ENCODE data around the gene PILRA. TPM values are rescaled to one million over a fixed set of nuclear protein-coding genes. Genes with fewer than 3 reads are reported as not detected.
A peak's percentile ranks its signal among the peaks of the same experiment; 100 is the strongest.

The PILRA gene
- total and polyA plus RNA-seq, 2 of the 13 experiments (the other 11 are each of a cell fraction or from before 2014, with no cell fraction given), result 0.13 to 1.3 TPM

DNA sequence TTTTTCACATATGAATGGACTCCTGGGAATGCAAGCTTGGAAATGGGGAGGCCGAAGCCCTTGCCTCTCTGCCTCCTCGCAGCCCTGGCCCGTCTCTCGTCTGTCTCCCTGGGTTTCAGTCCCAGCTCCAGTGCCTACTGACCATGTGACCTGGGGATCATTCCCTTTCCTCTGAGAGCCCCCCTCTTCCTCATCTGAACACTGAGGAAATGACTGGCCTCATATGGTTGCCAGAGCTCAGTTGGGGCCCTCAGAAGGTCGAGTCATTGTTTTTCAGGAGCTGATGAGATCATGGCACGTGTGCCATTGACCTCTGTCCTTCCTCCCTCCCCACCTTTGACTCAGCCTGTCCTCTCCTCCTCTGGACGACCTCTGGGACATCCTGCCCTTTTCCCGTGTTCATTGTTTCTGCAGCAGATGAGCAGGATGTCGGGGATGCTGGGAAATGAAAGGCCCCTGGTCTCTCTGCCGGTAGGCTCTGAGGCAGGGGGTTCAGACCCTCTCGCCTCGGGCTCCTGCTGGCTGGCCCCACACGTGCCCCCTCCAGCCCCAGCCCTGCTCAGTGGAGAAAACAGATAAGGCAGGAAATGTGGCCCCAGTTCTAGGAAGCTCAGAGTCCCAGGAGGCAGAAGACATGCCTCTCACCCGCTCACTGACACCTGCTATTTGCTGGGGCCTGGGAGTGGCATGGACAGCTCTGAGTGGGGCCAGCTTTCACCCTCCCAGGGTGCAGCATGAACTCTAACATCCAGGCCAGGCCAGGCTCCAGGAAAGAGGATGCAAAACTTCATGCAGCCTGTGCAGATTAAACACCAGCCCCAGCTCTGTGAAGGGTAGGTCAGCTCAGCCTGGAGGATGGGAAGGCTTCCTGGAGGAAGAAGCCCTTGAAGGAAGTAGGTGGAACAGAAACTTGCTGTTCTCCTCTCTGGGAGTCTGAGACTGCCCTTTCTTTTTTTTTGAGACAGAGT lies 71.3 kb downstream of the PILRA start (continued):
- no peak for TF ChIP-seq NPAS2 (CRISPR knock-in tag; IDR thresholded peaks at IDR 0.05; ENCODE audit: borderline replicate concordance)
- TF ChIP-seq PHF21A (CRISPR knock-in tag; IDR thresholded peaks at IDR 0.05), result peak; percentile 92
- TF ChIP-seq NFKB2 (CRISPR knock-in tag; IDR thresholded peaks at IDR 0.05; ENCODE audit: borderline replicate concordance), result peak; percentile 55; the same call in 1 of the 2 replicates
- no peak for TF ChIP-seq MXD4 (CRISPR knock-in tag; IDR thresholded peaks at IDR 0.05)
- TF ChIP-seq, protein P1, sequence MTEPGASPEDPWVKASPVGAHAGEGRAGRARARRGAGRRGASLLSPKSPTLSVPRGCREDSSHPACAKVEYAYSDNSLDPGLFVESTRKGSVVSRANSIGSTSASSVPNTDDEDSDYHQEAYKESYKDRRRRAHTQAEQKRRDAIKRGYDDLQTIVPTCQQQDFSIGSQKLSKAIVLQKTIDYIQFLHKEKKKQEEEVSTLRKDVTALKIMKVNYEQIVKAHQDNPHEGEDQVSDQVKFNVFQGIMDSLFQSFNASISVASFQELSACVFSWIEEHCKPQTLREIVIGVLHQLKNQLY (CRISPR knock-in tag; IDR thresholded peaks at IDR 0.05), result peak; percentile 97
- no peak for TF ChIP-seq ZNF7 (CRISPR knock-in tag; IDR thresholded peaks at IDR 0.05)
- TF ChIP-seq, protein P2, sequence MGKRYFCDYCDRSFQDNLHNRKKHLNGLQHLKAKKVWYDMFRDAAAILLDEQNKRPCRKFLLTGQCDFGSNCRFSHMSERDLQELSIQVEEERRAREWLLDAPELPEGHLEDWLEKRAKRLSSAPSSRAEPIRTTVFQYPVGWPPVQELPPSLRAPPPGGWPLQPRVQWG (CRISPR knock-in tag; IDR thresholded peaks at IDR 0.05; ENCODE audit: borderline replicate concordance, low read depth), result no peak
- TF ChIP-seq, protein P3, sequence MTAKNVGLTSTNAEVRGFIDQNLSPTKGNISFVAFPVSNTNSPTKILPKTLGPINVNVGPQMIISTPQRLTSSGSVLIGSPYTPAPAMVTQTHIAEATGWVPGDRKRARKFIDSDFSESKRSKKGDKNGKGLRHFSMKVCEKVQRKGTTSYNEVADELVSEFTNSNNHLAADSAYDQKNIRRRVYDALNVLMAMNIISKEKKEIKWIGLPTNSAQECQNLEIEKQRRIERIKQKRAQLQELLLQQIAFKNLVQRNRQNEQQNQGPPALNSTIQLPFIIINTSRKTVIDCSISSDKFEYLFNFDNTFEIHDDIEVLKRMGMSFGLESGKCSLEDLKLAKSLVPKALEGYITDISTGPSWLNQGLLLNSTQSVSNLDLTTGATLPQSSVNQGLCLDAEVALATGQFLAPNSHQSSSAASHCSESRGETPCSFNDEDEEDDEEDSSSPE (CRISPR knock-in tag; IDR thresholded peaks at IDR 0.05), result peak; percentile 47; the same call in 1 of the 2 replicates
- peak; percentile 68 for TF ChIP-seq POLR2AphosphoS5 (IDR thresholded peaks at IDR 0.05; ENCODE audit: low read depth, low read length)
- TF ChIP-seq DR1 (CRISPR knock-in tag; IDR thresholded peaks at IDR 0.05), result no peak; the same call in 1 of the 2 replicates
- no peak; the same call in 1 of the 2 replicates for TF ChIP-seq ZNF790 (CRISPR knock-in tag; IDR thresholded peaks at IDR 0.05; ENCODE audit: borderline replicate concordance)
- TF ChIP-seq ZNF335 (CRISPR knock-in tag; IDR thresholded peaks at IDR 0.05), result peak; percentile 71; the same call in 1 of the 2 replicates
- no peak for TF ChIP-seq CHD2 (IDR thresholded peaks at IDR 0.05; ENCODE audit: low read depth, low read length)
- TF ChIP-seq TOE1 (CRISPR knock-in tag; IDR thresholded peaks at IDR 0.05), result no peak
- no peak; the same call in 1 of the 2 replicates for TF ChIP-seq ZNF773 (CRISPR knock-in tag; IDR thresholded peaks at IDR 0.05; ENCODE audit: borderline replicate concordance)
- TF ChIP-seq KLF9 (CRISPR knock-in tag; IDR thresholded peaks at IDR 0.05; ENCODE audit: low read depth), result 0 out of 2 replicates have a peak, but pooled peaks have one; percentile 75
- no peak for TF ChIP-seq ZNF777 (CRISPR knock-in tag; IDR thresholded peaks at IDR 0.05)
- peak; percentile 99 for TF ChIP-seq BHLHE40 (IDR thresholded peaks at IDR 0.05; ENCODE audit: low read length)
- TF ChIP-seq NR2C2 (CRISPR knock-in tag; IDR thresholded peaks at IDR 0.05; ENCODE audit: borderline replicate concordance), result peak; percentile 95
- no peak for TF ChIP-seq SMARCC2 (IDR thresholded peaks at IDR 0.05)
- peak; percentile 12; the same call in 1 of the 2 replicates for TF ChIP-seq ZSCAN31 (CRISPR knock-in tag; IDR thresholded peaks at IDR 0.05; ENCODE audit: low read depth)
- no peak for TF ChIP-seq EED (CRISPR knock-in tag; IDR thresholded peaks at IDR 0.05)
- TF ChIP-seq TARDBP (CRISPR knock-in tag; IDR thresholded peaks at IDR 0.05), result peak; percentile 89
- peak; percentile 54; the same call in 1 of the 2 replicates for TF ChIP-seq ZNF430 (CRISPR knock-in tag; IDR thresholded peaks at IDR 0.05)
- TF ChIP-seq ZNF672 (CRISPR knock-in tag; IDR thresholded peaks at IDR 0.05), result no peak
- TF ChIP-seq CEBPG (CRISPR knock-in tag; IDR thresholded peaks at IDR 0.05), result peak; percentile 46; the same call in 1 of the 2 replicates

Measured in HepG2 (cell line).